ENCODE results near the gene DUSP22.

DUSP22 gene

GRCh38 chr6:297571-298232 lies 5.4 kb downstream of the DUSP22 start:
- no peak for DNase-seq

GRCh38 chr6:298233-299103 lies 6.2 kb downstream of the DUSP22 start:
- DNase-seq, result no peak

GRCh38 chr6:299104-299980 lies 7.1 kb downstream of the DUSP22 start:
- no peak for DNase-seq

GRCh38 chr6:300026-300425 lies 7.7 kb downstream of the DUSP22 start:
- no peak for DNase-seq

- DNase-seq, result no peak
Measured at GRCh38 chr6:300494-301198, 8.4 kb downstream of the DUSP22 start.

GRCh38 chr6:301526-301925 lies 9.2 kb downstream of the DUSP22 start:
- no peak for DNase-seq

GRCh38 chr6:301929-302705 lies 9.8 kb downstream of the DUSP22 start:
- no peak for DNase-seq

GRCh38 chr6:302760-303159 lies 10.5 kb downstream of the DUSP22 start:
- DNase-seq, result no peak

GRCh38 chr6:303263-303662 lies 11.0 kb downstream of the DUSP22 start:
- no peak for DNase-seq

GRCh38 chr6:303948-304558 lies 11.8 kb downstream of the DUSP22 start:
- no peak for DNase-seq

GRCh38 chr6:304833-305370 lies 12.6 kb downstream of the DUSP22 start:
- no peak for DNase-seq

- no peak for DNase-seq
Measured at GRCh38 chr6:305371-306206, 13.3 kb downstream of the DUSP22 start.

- no peak for DNase-seq
Measured at GRCh38 chr6:306641-307061, 14.4 kb downstream of the DUSP22 start.

- no peak for DNase-seq
Measured at GRCh38 chr6:307065-307814, 15.0 kb downstream of the DUSP22 start.

- DNase-seq, result no peak
Measured at GRCh38 chr6:307874-308273, 15.6 kb downstream of the DUSP22 start.

- DNase-seq, result no peak
Measured at GRCh38 chr6:308307-308706, 16.0 kb downstream of the DUSP22 start.

GRCh38 chr6:308768-309167 lies 16.5 kb downstream of the DUSP22 start:
- no peak for DNase-seq

GRCh38 chr6:309947-310346 lies 17.7 kb downstream of the DUSP22 start:
- DNase-seq, result no peak

GRCh38 chr6:310671-311070 lies 18.4 kb downstream of the DUSP22 start:
- no peak for DNase-seq

Data from HCEC 1CT (cell line).